Cardiac muscle cell (in vitro differentiated cells and primary cell): ENCODE data around the gene FBLN2. TPM values are rescaled to one million over a fixed set of nuclear protein-coding genes. Genes with fewer than 3 reads are reported as not detected.

Source experiments
- DNase-seq, 2 donors: peaks; one replicate each; pipeline versions ENCODE4 v3.0.0 to v3.0.0-alpha.2; 2010 to 2017; ENCODE audit warnings: low read depth in 1 of 2, low spot score in 1 of 2
- H3K27ac ChIP-seq: fragments of 200-600 bp; sonication (generic); 2 replicates; pipeline ENCODE4 v1.5.1; 2016
- H3K27me3 ChIP-seq: fragments of 200-600 bp; sonication (generic); 2 replicates; pipeline ENCODE4 v1.6.0; 2016; ENCODE audit warnings: control low read depth
- H3K36me3 ChIP-seq: fragments of 200-600 bp; sonication (generic); 2 replicates; pipeline ENCODE4 v1.5.1; 2016; ENCODE audit warnings: control low read depth
- H3K4me1 ChIP-seq: fragments of 200-600 bp; sonication (generic); 2 replicates; pipeline ENCODE4 v1.8.1; 2017; ENCODE audit warnings: low read depth, mild to moderate bottlenecking, mixed run types
- H3K4me3 ChIP-seq: fragments of 200-600 bp; sonication (generic); 2 replicates; pipeline ENCODE4 v1.5.1; 2016; ENCODE audit warnings: mild to moderate bottlenecking
- H3K9me3 ChIP-seq: fragments of 200-600 bp; sonication (generic); 2 replicates; pipeline ENCODE4 v1.5.1; 2017; ENCODE audit warnings: low read depth, mild to moderate bottlenecking, control low read depth
- CTCF ChIP-seq: IDR thresholded peaks from 2 replicates; pipeline ENCODE4 v1.5.1; 2012; ENCODE audit warnings: low read depth, mild to moderate bottlenecking, low read length
- polyA plus RNA-seq: library from polyadenylated mRNA; unstranded; fragments of >200 nt; fragmentation: Nextera tagmentation; extraction: Ambion mirVana; gene quantifications from 2 replicates; pipeline ENCODE4 v1.2.1, GENCODE V29; 2016
- total RNA-seq: library from RNA; depleted of rRNA; stranded (reverse); fragments of >200 nt; gene quantifications from 2 replicates; pipeline ENCODE4 v1.2.3, GENCODE V29; 2016

FBLN2 gene
- total and polyA plus RNA-seq, 2 experiments from 2014 or later, result 19.3 to 42.4 TPM

DNA sequence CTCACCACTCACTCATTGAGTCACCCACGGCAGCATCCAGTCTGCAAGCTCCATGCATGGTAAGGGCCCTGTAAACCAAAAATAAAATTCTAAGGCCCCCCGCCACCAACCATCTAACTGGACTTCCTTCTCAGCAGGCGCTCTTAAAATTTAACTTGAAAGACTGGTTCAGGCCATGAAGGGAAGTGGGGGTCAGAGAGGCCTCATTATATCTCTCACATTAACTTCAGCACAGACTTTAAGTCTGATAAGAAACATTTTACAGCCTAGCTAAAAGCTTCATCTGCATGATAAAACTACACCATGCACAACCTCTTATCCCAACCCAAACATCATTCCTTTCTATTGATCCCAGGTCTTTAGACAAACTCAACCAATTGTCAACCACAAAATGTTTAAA, 38.5 kb downstream of the FBLN2 start:
- Histone ChIP-seq H3K4me1 (peaks cover 23% of the 10 kb centered on the region), H3K9me3 (no peaks in the 10 kb centered on the region), H3K27ac (no peak overlapping the region), H3K27me3 (no peaks in the 10 kb centered on the region), H3K36me3 (no peaks in the 10 kb centered on the region), H3K4me3 (no peak overlapping the region)
- no peak for DNase-seq
- TF ChIP-seq CTCF, result no peak

DNA sequence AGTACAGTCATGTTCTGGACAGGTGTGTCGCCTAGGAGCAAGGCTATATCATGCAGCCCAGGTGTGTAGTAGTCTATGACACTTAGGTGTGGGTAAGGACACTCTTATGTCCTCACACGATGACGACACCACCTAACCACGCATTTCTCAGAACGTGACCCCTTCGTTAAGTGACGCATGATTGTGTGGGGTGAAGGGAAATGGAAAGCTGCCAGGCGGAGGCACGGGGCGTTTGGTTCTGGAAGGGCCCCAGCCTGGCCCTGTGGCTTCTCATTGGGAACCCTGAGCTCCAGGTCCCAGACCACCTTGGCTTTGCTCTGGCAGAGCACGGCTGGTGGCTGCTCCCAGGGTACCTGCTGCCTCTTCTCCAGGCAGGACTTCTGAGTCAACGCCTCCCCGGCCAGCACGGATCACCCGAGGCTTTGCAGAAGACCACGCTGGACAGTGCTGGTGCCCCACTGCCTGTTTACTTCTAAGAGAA, 39.3 kb downstream of the FBLN2 start:
- no peak for DNase-seq
- no peaks in the 10 kb centered on the region for H3K9me3 ChIP-seq
- no peak overlapping the region for H3K27ac ChIP-seq
- no peaks in the 10 kb centered on the region for H3K36me3 ChIP-seq
- peaks cover 23% of the 10 kb centered on the region for H3K4me1 ChIP-seq
- no peaks in the 10 kb centered on the region for H3K27me3 ChIP-seq
- TF ChIP-seq CTCF, result no peak
- H3K4me3 ChIP-seq, result no peak overlapping the region

GRCh38 chr3:13588993-13589392, 40.1 kb downstream of the FBLN2 start:
- no peak for TF ChIP-seq CTCF
- H3K4me1 ChIP-seq, result peaks cover 23% of the 10 kb centered on the region
- no peaks in the 10 kb centered on the region for H3K9me3 ChIP-seq
- DNase-seq, result no peak
- H3K27me3 ChIP-seq, result no peaks in the 10 kb centered on the region
- no peaks in the 10 kb centered on the region for H3K36me3 ChIP-seq
- H3K27ac ChIP-seq, result peak overlapping the region; percentile 64
- H3K4me3 ChIP-seq, result no peak overlapping the region

- no peak overlapping the region for H3K4me3 ChIP-seq
- no peaks in the 10 kb centered on the region for H3K27me3 ChIP-seq
- H3K27ac ChIP-seq, result no peak overlapping the region
- no peaks in the 10 kb centered on the region for H3K9me3 ChIP-seq
- no peak for TF ChIP-seq CTCF
- no peaks in the 10 kb centered on the region for H3K36me3 ChIP-seq
- peaks cover 29% of the 10 kb centered on the region for H3K4me1 ChIP-seq
- DNase-seq, result no peak
Observed at GRCh38 chr3:13590841-13591520, 42.1 kb downstream of the FBLN2 start.

GRCh38 chr3:13593615-13594014, 44.7 kb downstream of the FBLN2 start:
- Histone ChIP-seq H3K9me3 (no peaks in the 10 kb centered on the region), H3K4me3 (no peak overlapping the region), H3K27me3 (no peaks in the 10 kb centered on the region), H3K27ac (no peak overlapping the region), H3K36me3 (no peaks in the 10 kb centered on the region), H3K4me1 (peaks cover 18% of the 10 kb centered on the region)
- DNase-seq, result no peak
- TF ChIP-seq CTCF, result no peak
